ENCODE data around the gene NOL9.

DNA sequence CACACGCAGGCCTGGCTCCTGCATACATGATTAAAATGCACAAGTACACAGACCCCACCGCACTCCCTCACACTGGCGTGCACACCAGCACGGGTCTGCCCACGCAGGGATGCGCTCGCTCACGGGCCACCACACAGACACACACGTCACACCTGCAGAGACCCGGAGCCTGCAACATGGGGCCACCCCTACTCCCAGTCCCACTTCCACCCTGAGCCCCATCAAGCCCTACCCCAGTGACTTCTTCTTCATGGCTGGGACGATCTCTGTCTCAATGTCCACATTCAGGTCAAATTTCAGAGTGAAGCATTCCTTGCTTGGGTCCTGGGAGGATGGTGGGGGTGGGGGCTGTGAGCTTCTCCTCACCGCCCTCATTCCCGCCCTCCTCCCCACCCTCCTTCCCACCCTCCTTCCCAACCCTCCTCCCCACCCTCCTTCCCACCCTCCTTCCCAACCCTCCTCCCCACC, 79.5 kb downstream of the NOL9 start:
- TF ChIP-seq, protein P1, sequence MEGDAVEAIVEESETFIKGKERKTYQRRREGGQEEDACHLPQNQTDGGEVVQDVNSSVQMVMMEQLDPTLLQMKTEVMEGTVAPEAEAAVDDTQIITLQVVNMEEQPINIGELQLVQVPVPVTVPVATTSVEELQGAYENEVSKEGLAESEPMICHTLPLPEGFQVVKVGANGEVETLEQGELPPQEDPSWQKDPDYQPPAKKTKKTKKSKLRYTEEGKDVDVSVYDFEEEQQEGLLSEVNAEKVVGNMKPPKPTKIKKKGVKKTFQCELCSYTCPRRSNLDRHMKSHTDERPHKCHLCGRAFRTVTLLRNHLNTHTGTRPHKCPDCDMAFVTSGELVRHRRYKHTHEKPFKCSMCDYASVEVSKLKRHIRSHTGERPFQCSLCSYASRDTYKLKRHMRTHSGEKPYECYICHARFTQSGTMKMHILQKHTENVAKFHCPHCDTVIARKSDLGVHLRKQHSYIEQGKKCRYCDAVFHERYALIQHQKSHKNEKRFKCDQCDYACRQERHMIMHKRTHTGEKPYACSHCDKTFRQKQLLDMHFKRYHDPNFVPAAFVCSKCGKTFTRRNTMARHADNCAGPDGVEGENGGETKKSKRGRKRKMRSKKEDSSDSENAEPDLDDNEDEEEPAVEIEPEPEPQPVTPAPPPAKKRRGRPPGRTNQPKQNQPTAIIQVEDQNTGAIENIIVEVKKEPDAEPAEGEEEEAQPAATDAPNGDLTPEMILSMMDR (IDR thresholded peaks at IDR 0.05): no peak
- TF ChIP-seq POLR2A (IDR thresholded peaks at IDR 0.05; ENCODE audit: low read depth) (no peak), EP300 (IDR thresholded peaks at IDR 0.05) (no peak), POLR2AphosphoS5 (IDR thresholded peaks at IDR 0.05) (no peak)
